K562 (cell line): ENCODE results near the gene IGSF21. TPM values are rescaled to one million over a fixed set of nuclear protein-coding genes. Genes with fewer than 3 reads are reported as not detected.

Experiments used
- ATAC-seq: fragments of 200-7000 bp; cut with Tn5 transposase; 3 replicates; pipeline ENCODE4 v1.9.1; 2020; ENCODE audit warnings: moderate library complexity
- BruUV-seq: library from RNA; stranded (reverse); fragments of 400-500 nt; replicated peaks from 2 replicates; lab custom pipeline; 2021; lab: Mats Ljungman, UMichigan
- CTCF ChIA-PET: fragments of 300-600 bp; formaldehyde crosslinking; extraction: SDS; loops from one replicate; lab custom pipeline; 2021; ENCODE audit warnings: low intra/inter-chr PET ratio; lab: Yijun Ruan, JAX
- POLR2A ChIA-PET: fragments of 300-600, 350-650 bp; sonication (Branson Sonifier 250); formaldehyde crosslinking; extraction: SDS; loops from one replicate; lab custom pipeline; 2021; ENCODE audit warnings: antibody characterized with exemption, inconsistent platforms; lab: Yijun Ruan, JAX
- DNase-seq, 4 experiments: peaks; one replicate each; pipeline versions ENCODE4 v3.0.0 to v3.0.0-alpha.2; 2011 to 2018; ENCODE audit warnings: low spot score in 3 of 4, mixed read lengths in 3 of 4; ENCODE audit errors: extremely low read depth in 1 of 4
- FAIRE-seq: peaks from 2 replicates; lab custom pipeline; 2011; peaks lifted over from hg19 to GRCh38; lab: Jason Lieb, UNC
- H2AFZ ChIP-seq: 2 replicates; pipeline ENCODE4 v1.6.0; 2011; ENCODE audit warnings: low read depth, low read length, control low read depth, inconsistent platforms
- H3K27ac ChIP-seq: fragments of 200-600 bp; 3 replicates; pipeline ENCODE4 v1.8.0; 2011; ENCODE audit warnings: low read depth, mild to moderate bottlenecking, control low read depth, inconsistent platforms, low read length, moderate library complexity, mixed read lengths; ENCODE audit errors: extremely low read depth
- H3K27me3 ChIP-seq, 2 experiments: fragments of 300-600 bp in 1 of 2; 2 replicates in 1 of 2; 3 replicates in 1 of 2; pipeline versions ENCODE4 v1.6.0 to v1.8.0; 2011; ENCODE audit warnings: inconsistent platforms in 2 of 2, low read length in 2 of 2, mild to moderate bottlenecking in 1 of 2, mixed read lengths in 1 of 2, moderate library complexity in 1 of 2; ENCODE audit not compliant: control insufficient read depth in 2 of 2, insufficient read depth in 2 of 2
- H3K36me3 ChIP-seq: fragments of 300-600 bp; 3 replicates; pipeline ENCODE4 v1.8.0; 2011; ENCODE audit warnings: mild to moderate bottlenecking, low read length, inconsistent platforms; ENCODE audit not compliant: control insufficient read depth, insufficient read depth
- H3K4me1 ChIP-seq, 2 experiments: fragments of 200-600 bp in 1 of 2; replicated peaks in 1 of 2; 2 replicates in 1 of 2; 3 replicates in 1 of 2; pipeline versions ENCODE4 v1.5.1 to v1.8.0; 2011; ENCODE audit warnings: inconsistent platforms in 2 of 2, low read length in 2 of 2, mild to moderate bottlenecking in 1 of 2, mixed read lengths in 1 of 2, moderate library complexity in 1 of 2; ENCODE audit not compliant: control insufficient read depth in 2 of 2, insufficient read depth in 2 of 2
- H3K4me2 ChIP-seq: 2 replicates; pipeline ENCODE4 v1.6.1; 2011; ENCODE audit warnings: low read length, control low read depth, inconsistent platforms, mixed read lengths; ENCODE audit not compliant: insufficient read depth
- H3K4me3 ChIP-seq: fragments of 200-600 bp; sonication (generic), shearing (Covaris generic); 2 replicates; pipeline ENCODE4 v1.5.1; 2016; ENCODE audit warnings: control low read depth, inconsistent platforms
- H3K79me2 ChIP-seq: fragments of 200-600 bp; 3 replicates; pipeline ENCODE4 v1.8.0; 2011; ENCODE audit warnings: low read length, inconsistent platforms; ENCODE audit not compliant: control insufficient read depth, insufficient read depth
- H3K9ac ChIP-seq, 2 experiments: 2 replicates each; pipeline versions ENCODE4 v1.6.0 to v1.6.1; 2011; ENCODE audit warnings: low read depth in 2 of 2, low read length in 2 of 2, control low read depth in 1 of 2, inconsistent platforms in 1 of 2, mild to moderate bottlenecking in 1 of 2, mixed read lengths in 1 of 2; ENCODE audit not compliant: insufficient read depth in 1 of 2
- H3K9me1 ChIP-seq: one replicate; pipeline ENCODE4 v1.6.0; 2011; ENCODE audit warnings: inconsistent platforms, mild to moderate bottlenecking, low read length, moderate library complexity; ENCODE audit not compliant: control insufficient read depth, insufficient read depth
- H3K9me3 ChIP-seq: replicated peaks from 2 replicates; pipeline ENCODE4 v1.5.1; 2011; ENCODE audit warnings: low read depth, low read length, inconsistent platforms; ENCODE audit not compliant: control insufficient read depth, insufficient read depth
- H4K20me1 ChIP-seq: replicated peaks from 2 replicates; pipeline ENCODE4 v1.6.1; 2011; ENCODE audit warnings: low read length, inconsistent platforms, mixed read lengths; ENCODE audit not compliant: control insufficient read depth, insufficient read depth
- CCAR2 ChIP-seq: fragments of 200-400 bp; formaldehyde crosslinking; IDR thresholded peaks from 2 replicates; pipeline ENCODE4 v1.6.1; 2017; ENCODE audit warnings: mild to moderate bottlenecking, low read depth, low read length
- E4F1 ChIP-seq: fragments of 250-450 bp; sonication (Bioruptor Pico); IDR thresholded peaks from 2 replicates; pipeline ENCODE4 v1.5.0; 2021; ENCODE audit warnings: mild to moderate bottlenecking, borderline replicate concordance
- FOXA1 ChIP-seq: fragments of 450-650 bp; IDR thresholded peaks from 2 replicates; pipeline ENCODE4 v1.6.1; 2016; ENCODE audit warnings: mild to moderate bottlenecking, borderline replicate concordance
- GATA2 ChIP-seq: sonication (generic); formaldehyde crosslinking; IDR thresholded peaks from 2 replicates; pipeline ENCODE4 v1.4.0; 2020; ENCODE audit warnings: mild to moderate bottlenecking, missing genetic modification reagents
- HMG20B ChIP-seq: fragments of 250-450 bp; sonication (Bioruptor Pico); IDR thresholded peaks from 2 replicates; pipeline ENCODE4 v1.5.0; 2021; ENCODE audit warnings: mild to moderate bottlenecking
- JUND ChIP-seq, 2 experiments: IDR thresholded peaks; 2 replicates in 1 of 2; 3 replicates in 1 of 2; pipeline ENCODE4 v1.6.1; 2011; ENCODE audit warnings: borderline replicate concordance in 2 of 2, low read depth in 2 of 2, low read length in 2 of 2, improper control_type of control experiment in 1 of 2, missing biosample characterization in 1 of 2, missing genetic modification characterization in 1 of 2, missing genetic modification reagents in 1 of 2
- KLF6 ChIP-seq: fragments of 250-450 bp; sonication (Bioruptor Pico); IDR thresholded peaks from 2 replicates; pipeline ENCODE4 v1.4.0; 2020; ENCODE audit warnings: mild to moderate bottlenecking, moderate library complexity, borderline replicate concordance
- MXI1 ChIP-seq: IDR thresholded peaks from 2 replicates; pipeline ENCODE4 v1.6.1; 2011; ENCODE audit warnings: low read depth, mild to moderate bottlenecking, improper control_type of control experiment, low read length
- TBL1XR1 ChIP-seq, 2 experiments: IDR thresholded peaks; 2 replicates each; pipeline ENCODE4 v1.6.1; 2012; ENCODE audit warnings: improper control_type of control experiment in 2 of 2, low read length in 2 of 2, mild to moderate bottlenecking in 1 of 2
- ZNF184 ChIP-seq: sonication (generic); formaldehyde crosslinking; IDR thresholded peaks from 2 replicates; pipeline ENCODE4 v1.5.0; 2020; ENCODE audit warnings: missing genetic modification reagents
- ZNF347 ChIP-seq: fragments of 450-650 bp; formaldehyde crosslinking; IDR thresholded peaks from 2 replicates; pipeline ENCODE4 v1.4.0; 2020; ENCODE audit warnings: low read depth, mild to moderate bottlenecking, moderate library complexity
- ZNF398 ChIP-seq: fragments of 250-450 bp; sonication (Bioruptor Pico); IDR thresholded peaks from 2 replicates; pipeline ENCODE4 v1.8.0; 2021; ENCODE audit warnings: moderate library complexity, mild to moderate bottlenecking, inconsistent platforms
- ZNF668 ChIP-seq: fragments of 250-450 bp; sonication (Bioruptor Pico); IDR thresholded peaks from 2 replicates; pipeline ENCODE4 v1.8.0; 2022; ENCODE audit warnings: mild to moderate bottlenecking, inconsistent platforms
- WGBS: fragments of 100-300 bp; shearing (Covaris generic); methylation state at CpG from one replicate; pipeline ENCODE4 v1.1.6; 2016; ENCODE audit warnings: low coverage, mixed read lengths; ENCODE audit not compliant: insufficient coverage; ENCODE audit errors: missing lambda C conversion rate; 5-methylcytosine and 5-hydroxymethylcytosine counted together
- in situ Hi-C: fragments of 300-500 bp; cut with MboI; formaldehyde crosslinking; loops from 4 replicates; pipeline ENCODE4 v1.15.0; 2018; ENCODE audit warnings: inconsistent platforms, mixed read lengths
- intact Hi-C: fragments of 100-400 bp; cut with micrococcal nuclease; formaldehyde crosslinking; loops from 2 replicates; pipeline ENCODE4 v1.14.2; 2022
- polyA plus RNA-seq, 8 experiments: library from polyadenylated mRNA; depleted of rRNA in 4 of 8; stranded (reverse) in 5 of 8; unstranded in 3 of 8; fragments of >200 nt; fragmentation: Nextera tagmentation in 2 of 8; fragmentation: Illumina TruSeq in 1 of 8; extraction: Ambion mirVana in 2 of 8; extraction: Trizol in 1 of 8; gene quantifications; 2 replicates each; pipeline versions ENCODE4 v1.2.1 to v1.2.3, GENCODE V29; 2011 to 2014; ENCODE audit warnings: inconsistent platforms in 1 of 8, missing spikeins in 1 of 8
- total RNA-seq, 7 experiments: library from RNA; depleted of rRNA in 6 of 7; stranded (reverse); fragments of >200 nt in 6 of 7; fragmentation: Illumina TruSeq in 2 of 7; extraction: Trizol in 2 of 7; gene quantifications; 2 replicates each; pipeline versions ENCODE4 v1.2.1 to v1.2.3, GENCODE V29; 2011 to 2021; ENCODE audit warnings: low replicate concordance in 1 of 7
- TF ChIP-seq, protein P1 (sequence below): fragments of 450-650 bp; IDR thresholded peaks from 2 replicates; pipeline ENCODE4 v1.6.1; 2016; ENCODE audit warnings: missing biosample characterization, missing genetic modification characterization
- TF ChIP-seq, protein P2 (sequence below): sonication (generic); formaldehyde crosslinking; IDR thresholded peaks from 2 replicates; pipeline ENCODE4 v1.8.1; 2023; ENCODE audit warnings: mild to moderate bottlenecking, missing genetic modification reagents

IGSF21 gene
- total and polyA plus RNA-seq, 9 of the 15 experiments (the other 6 are each of a cell fraction or from before 2014, with no cell fraction given) = not detected

GRCh38 chr1:18146886-18147285 lies 39.3 kb downstream of the IGSF21 start:
- in situ Hi-C loops = no loop called here
- BruUV-seq = no TSS peak
- POLR2A ChIA-PET = interaction anchor here (0.6 to 1.0 kb wide), 2 partner anchors 8 to 61 kb away, joined by 3 read pairs; no protein-coding TSS in a partner anchor
- TF ChIP-seq ZNF347 (CRISPR knock-in tag) (no peak), MXI1 (no peak), ZNF184 (CRISPR knock-in tag) (no peak), HMG20B (CRISPR knock-in tag) (no peak), ZNF668 (CRISPR knock-in tag) (no peak), KLF6 (CRISPR knock-in tag) (no peak), GATA2 (no peak), CCAR2 (no peak), FOXA1 (no peak), E4F1 (CRISPR knock-in tag) (no peak), ZNF398 (CRISPR knock-in tag) (no peak), TBL1XR1 (IDR thresholded peaks at IDR 0.05; ENCODE audit: low read length in 2 of 2) (no peak), JUND (IDR thresholded peaks at IDR 0.05; ENCODE audit: borderline replicate concordance, low read depth, low read length) (no peak), JUND (tag; IDR thresholded peaks at IDR 0.05; ENCODE audit: borderline replicate concordance, low read depth, low read length) (no peak)
- TF ChIP-seq, protein P1, sequence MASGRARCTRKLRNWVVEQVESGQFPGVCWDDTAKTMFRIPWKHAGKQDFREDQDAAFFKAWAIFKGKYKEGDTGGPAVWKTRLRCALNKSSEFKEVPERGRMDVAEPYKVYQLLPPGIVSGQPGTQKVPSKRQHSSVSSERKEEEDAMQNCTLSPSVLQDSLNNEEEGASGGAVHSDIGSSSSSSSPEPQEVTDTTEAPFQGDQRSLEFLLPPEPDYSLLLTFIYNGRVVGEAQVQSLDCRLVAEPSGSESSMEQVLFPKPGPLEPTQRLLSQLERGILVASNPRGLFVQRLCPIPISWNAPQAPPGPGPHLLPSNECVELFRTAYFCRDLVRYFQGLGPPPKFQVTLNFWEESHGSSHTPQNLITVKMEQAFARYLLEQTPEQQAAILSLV = no peak
- TF ChIP-seq, protein P2, sequence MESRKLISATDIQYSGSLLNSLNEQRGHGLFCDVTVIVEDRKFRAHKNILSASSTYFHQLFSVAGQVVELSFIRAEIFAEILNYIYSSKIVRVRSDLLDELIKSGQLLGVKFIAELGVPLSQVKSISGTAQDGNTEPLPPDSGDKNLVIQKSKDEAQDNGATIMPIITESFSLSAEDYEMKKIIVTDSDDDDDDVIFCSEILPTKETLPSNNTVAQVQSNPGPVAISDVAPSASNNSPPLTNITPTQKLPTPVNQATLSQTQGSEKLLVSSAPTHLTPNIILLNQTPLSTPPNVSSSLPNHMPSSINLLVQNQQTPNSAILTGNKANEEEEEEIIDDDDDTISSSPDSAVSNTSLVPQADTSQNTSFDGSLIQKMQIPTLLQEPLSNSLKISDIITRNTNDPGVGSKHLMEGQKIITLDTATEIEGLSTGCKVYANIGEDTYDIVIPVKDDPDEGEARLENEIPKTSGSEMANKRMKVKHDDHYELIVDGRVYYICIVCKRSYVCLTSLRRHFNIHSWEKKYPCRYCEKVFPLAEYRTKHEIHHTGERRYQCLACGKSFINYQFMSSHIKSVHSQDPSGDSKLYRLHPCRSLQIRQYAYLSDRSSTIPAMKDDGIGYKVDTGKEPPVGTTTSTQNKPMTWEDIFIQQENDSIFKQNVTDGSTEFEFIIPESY (CRISPR knock-in tag) = no peak

More at GRCh38 chr1:18146886-18147285, 39.3 kb downstream of the IGSF21 start:
- H3K27ac ChIP-seq = no peak overlapping the region
- FAIRE-seq = no peak
- peaks cover 9 to 54% of the 10 kb centered on the region in 2 experiments; a peak in 3 of 5 replicates for H3K27me3 ChIP-seq
- no peaks in the 10 kb centered on the region for H3K4me1 ChIP-seq
- intact Hi-C loops = no loop called here
- H3K4me2 ChIP-seq = no peak overlapping the region
- H3K36me3 ChIP-seq = no peaks in the 10 kb centered on the region
- 2% methylated on average over 10 of the region's 10 CpGs for WGBS
- DNase-seq = no peak
- CTCF ChIA-PET = no interaction called here
- H3K79me2 ChIP-seq = no peaks in the 10 kb centered on the region
- no peak overlapping the region for H3K4me3 ChIP-seq
- H4K20me1 ChIP-seq = peaks cover 9% of the 10 kb centered on the region; the same call in 1 of the 2 replicates
- no peak overlapping the region for H2AFZ ChIP-seq
- H3K9me1 ChIP-seq = no peaks in the 10 kb centered on the region
- H3K9ac ChIP-seq = no peak overlapping the region
- no peaks in the 10 kb centered on the region for H3K9me3 ChIP-seq
- no peak for ATAC-seq
